Activated naive CD4-positive, alpha-beta T cell treated with anti-CD3 and anti-CD28 coated beads, Interleukin-2, amount 10 ng/mL, durations not matched to agents 7 days and 5 days (primary cell): ENCODE results near the gene CPA3.

Source experiments
- CTCF ChIA-PET: fragments of 350-600 bp; sonication (Branson Sonifier 250); formaldehyde crosslinking; loops from one replicate; lab custom pipeline; 2021; ENCODE audit warnings: antibody characterized with exemption; lab: Charles Lee
- DNase-seq: peaks from one replicate; pipeline ENCODE4 v3.0.0-alpha.2; 2020
- H3K27ac Mint-ChIP-seq: one replicate; pipeline ENCODE4 v1.8.0; 2021; ENCODE audit warnings: mild to moderate bottlenecking, moderate library complexity, mixed read lengths
- H3K27me3 Mint-ChIP-seq: one replicate; pipeline ENCODE4 v1.8.0; 2021; ENCODE audit warnings: mild to moderate bottlenecking, mixed read lengths
- H3K36me3 Mint-ChIP-seq: one replicate; pipeline ENCODE4 v1.8.0; 2021; ENCODE audit warnings: mixed read lengths
- H3K4me1 Mint-ChIP-seq: one replicate; pipeline ENCODE4 v1.8.0; 2021; ENCODE audit warnings: mixed read lengths
- H3K4me3 Mint-ChIP-seq: one replicate; pipeline ENCODE4 v1.8.0; 2021; ENCODE audit warnings: mild to moderate bottlenecking, moderate library complexity, mixed read lengths
- H3K9me3 Mint-ChIP-seq: one replicate; pipeline ENCODE4 v1.8.0; 2021; ENCODE audit warnings: mixed read lengths

The CPA3 gene

GRCh38 chr3:148865049-148865448 lies at the start of gene CPA3:
TSS of gene CPA3 (plus strand) at chr3:148865296. CDS start at chr3:148865308, 12 bp downstream.
- no peaks in the 10 kb centered on the region for H3K36me3 Mint-ChIP-seq
- CTCF ChIA-PET, result no interaction called here
- H3K4me3 Mint-ChIP-seq, result no peak within 1 kb of the TSS
- H3K27me3 Mint-ChIP-seq, result peaks cover 23% of the 10 kb centered on the region
- H3K4me1 Mint-ChIP-seq, result no peaks in the 10 kb centered on the region
- DNase-seq, result no peak
- H3K9me3 Mint-ChIP-seq, result no peaks in the 10 kb centered on the region
- H3K27ac Mint-ChIP-seq, result no peak within 1 kb of the TSS

DNA sequence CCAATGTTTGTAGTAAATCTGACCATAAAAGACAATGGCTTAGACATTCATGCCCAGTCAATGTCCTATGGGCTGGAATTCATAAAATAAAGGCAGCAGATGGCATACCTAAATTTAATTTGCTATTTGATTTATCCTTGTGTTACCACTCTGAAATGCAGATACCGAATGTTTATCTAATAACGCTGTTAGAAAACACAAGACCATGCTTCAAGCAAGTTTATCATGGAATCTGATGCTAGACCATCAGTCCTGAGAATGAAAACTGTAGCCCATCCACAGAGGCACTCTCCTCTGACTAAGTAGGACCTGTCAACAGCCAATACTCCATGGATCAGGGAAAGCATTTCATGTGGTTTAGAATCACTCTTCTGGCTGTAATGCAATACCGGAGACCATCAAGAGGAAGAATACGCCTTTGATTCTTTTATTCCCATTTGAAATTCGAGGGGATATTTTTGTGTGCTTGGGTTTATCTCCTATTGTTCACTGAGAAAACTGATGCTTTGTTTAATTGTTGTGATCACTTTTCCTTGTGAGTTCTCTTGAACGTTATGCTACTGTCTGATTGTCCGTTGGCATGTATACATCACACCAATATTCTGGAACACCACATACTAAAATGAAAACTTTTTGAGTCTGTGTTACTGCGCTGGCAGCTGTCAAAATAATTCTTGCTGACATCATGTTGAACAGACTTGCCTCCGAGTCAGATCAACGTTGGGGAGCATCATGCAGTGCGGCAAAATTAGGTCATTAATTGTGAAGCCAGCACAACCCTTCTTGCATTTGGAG lies 49.6 kb upstream of the CPA3 start:
- DNase-seq, result no peak
- Mint-ChIP-seq H3K27ac (no peak overlapping the region), H3K4me3 (no peak overlapping the region), H3K36me3 (no peaks in the 10 kb centered on the region), H3K9me3 (no peaks in the 10 kb centered on the region), H3K4me1 (no peaks in the 10 kb centered on the region), H3K27me3 (no peaks in the 10 kb centered on the region)
- CTCF ChIA-PET, result no interaction called here

DNA sequence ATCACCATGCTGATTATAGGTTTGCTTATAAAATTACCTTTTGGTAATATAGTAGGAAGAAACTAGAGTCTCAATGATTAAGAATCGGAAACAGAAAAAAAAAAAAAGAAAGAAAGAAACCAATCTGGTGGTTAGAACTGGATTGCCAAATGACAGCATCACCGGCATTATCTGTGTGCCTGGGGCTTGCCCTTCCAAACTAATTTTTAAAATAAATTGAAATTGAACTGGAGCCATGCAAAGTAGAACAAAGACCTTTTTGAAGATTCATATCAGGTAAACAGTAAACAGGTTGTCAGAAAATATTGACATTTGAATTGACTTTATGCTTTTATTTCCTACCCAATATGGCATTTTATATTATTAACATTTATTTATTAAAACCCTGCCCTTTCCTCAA lies 48.7 kb upstream of the CPA3 start:
- CTCF ChIA-PET, result no interaction called here
- H3K9me3 Mint-ChIP-seq, result no peaks in the 10 kb centered on the region
- no peak overlapping the region for H3K27ac Mint-ChIP-seq
- H3K4me1 Mint-ChIP-seq, result no peaks in the 10 kb centered on the region
- no peak overlapping the region for H3K4me3 Mint-ChIP-seq
- no peak for DNase-seq
- H3K36me3 Mint-ChIP-seq, result no peaks in the 10 kb centered on the region
- H3K27me3 Mint-ChIP-seq, result no peaks in the 10 kb centered on the region

GRCh38 chr3:148816981-148817525 lies 48.0 kb upstream of the CPA3 start:
- no peak for DNase-seq
- Mint-ChIP-seq H3K9me3 (no peaks in the 10 kb centered on the region), H3K4me1 (no peaks in the 10 kb centered on the region), H3K4me3 (no peak overlapping the region), H3K36me3 (no peaks in the 10 kb centered on the region), H3K27ac (no peak overlapping the region), H3K27me3 (no peaks in the 10 kb centered on the region)
- CTCF ChIA-PET, result no interaction called here

GRCh38 chr3:148820361-148821245 lies 44.5 kb upstream of the CPA3 start:
- peaks cover 4% of the 10 kb centered on the region for H3K27me3 Mint-ChIP-seq
- no peaks in the 10 kb centered on the region for H3K9me3 Mint-ChIP-seq
- no peaks in the 10 kb centered on the region for H3K36me3 Mint-ChIP-seq
- H3K27ac Mint-ChIP-seq, result no peak overlapping the region
- CTCF ChIA-PET, result no interaction called here
- H3K4me1 Mint-ChIP-seq, result no peaks in the 10 kb centered on the region
- H3K4me3 Mint-ChIP-seq, result no peak overlapping the region
- DNase-seq, result no peak

DNA sequence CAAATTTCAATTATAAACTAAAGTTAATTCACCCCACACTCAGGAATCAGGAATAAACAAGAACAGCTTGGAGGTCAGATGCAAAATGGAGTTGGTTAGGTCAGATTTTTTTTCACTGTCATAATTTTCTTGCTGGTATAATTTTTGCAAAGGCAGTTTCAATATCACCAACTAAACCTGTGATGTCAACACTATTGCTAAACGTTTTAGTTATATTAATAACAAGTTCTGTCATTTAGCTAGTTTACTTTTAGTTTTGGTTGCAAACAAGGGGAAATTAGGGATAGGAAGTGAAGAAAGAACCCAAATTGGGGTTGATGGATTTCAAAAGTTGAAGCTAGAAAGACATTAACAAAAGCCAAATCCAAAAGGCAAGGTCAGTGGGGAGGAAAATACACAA lies 42.1 kb upstream of the CPA3 start:
- no peak overlapping the region for H3K4me3 Mint-ChIP-seq
- CTCF ChIA-PET, result no interaction called here
- no peak overlapping the region for H3K27ac Mint-ChIP-seq
- H3K4me1 Mint-ChIP-seq, result no peaks in the 10 kb centered on the region
- H3K9me3 Mint-ChIP-seq, result no peaks in the 10 kb centered on the region
- H3K36me3 Mint-ChIP-seq, result no peaks in the 10 kb centered on the region
- no peak for DNase-seq
- peaks cover 4% of the 10 kb centered on the region for H3K27me3 Mint-ChIP-seq

GRCh38 chr3:148825476-148825875 lies 39.6 kb upstream of the CPA3 start:
- H3K9me3 Mint-ChIP-seq, result no peaks in the 10 kb centered on the region
- no peak overlapping the region for H3K27ac Mint-ChIP-seq
- H3K4me1 Mint-ChIP-seq, result no peaks in the 10 kb centered on the region
- H3K27me3 Mint-ChIP-seq, result peaks cover 4% of the 10 kb centered on the region
- no peaks in the 10 kb centered on the region for H3K36me3 Mint-ChIP-seq
- no peak overlapping the region for H3K4me3 Mint-ChIP-seq
- no peak for DNase-seq
- CTCF ChIA-PET, result no interaction called here

DNA sequence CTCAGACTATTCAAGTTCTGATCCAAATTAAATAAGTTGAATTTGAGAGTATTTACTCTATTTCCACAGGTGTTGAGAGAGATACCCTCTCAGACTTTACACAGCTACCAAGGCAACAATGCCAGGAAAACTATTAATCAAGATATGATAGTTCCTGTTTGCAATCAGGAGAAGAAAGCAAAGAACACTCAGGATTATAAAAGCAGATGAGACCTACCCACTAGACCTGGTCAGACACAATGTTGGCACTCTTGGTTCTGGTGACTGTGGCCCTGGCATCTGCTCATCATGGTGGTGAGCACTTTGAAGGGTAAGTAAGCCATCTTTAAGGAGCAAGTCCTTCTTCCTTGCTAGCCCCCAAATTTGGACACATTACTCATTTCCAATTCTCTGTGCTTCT lies 37.5 kb upstream of the CPA3 start, which contains the start of gene CPB1:
Gene CPB1, plus strand, starts transcription at position 227 of the 400 bp plus-strand sequence. Its CDS starts 13 bp downstream, at position 240.
- H3K27me3 Mint-ChIP-seq, result peaks cover 4% of the 10 kb centered on the region
- no peaks in the 10 kb centered on the region for H3K36me3 Mint-ChIP-seq
- no peak for DNase-seq
- CTCF ChIA-PET, result no interaction called here
- no peak within 1 kb of the TSS for H3K4me3 Mint-ChIP-seq
- no peaks in the 10 kb centered on the region for H3K4me1 Mint-ChIP-seq
- H3K27ac Mint-ChIP-seq, result no peak within 1 kb of the TSS
- no peaks in the 10 kb centered on the region for H3K9me3 Mint-ChIP-seq

DNA sequence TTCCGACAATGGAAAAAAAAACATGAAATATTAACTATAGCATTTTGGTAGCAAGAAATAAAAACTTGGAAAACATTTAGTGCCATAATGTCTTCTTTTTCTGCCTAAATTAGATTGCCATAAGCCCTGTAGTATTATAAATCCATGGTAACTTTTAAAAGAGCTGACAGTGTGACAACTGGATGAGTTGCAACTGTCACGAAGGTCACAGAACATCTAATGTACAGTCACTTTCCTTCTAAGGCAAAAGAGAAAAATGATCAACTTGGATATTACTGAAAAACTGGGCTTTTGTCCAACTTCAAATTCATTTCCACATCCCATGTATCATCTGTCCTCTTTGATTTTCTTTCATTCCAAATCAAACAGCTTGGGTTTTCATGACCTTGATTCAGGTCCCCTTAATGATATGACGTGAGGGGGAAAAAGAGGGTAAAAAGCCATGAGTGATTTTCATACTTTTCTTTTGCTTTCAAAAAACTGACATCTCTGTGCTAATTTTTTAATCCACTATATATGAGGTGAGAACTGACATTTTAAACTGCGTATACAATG lies 36.9 kb upstream of the CPA3 start:
- CTCF ChIA-PET, result no interaction called here
- H3K4me3 Mint-ChIP-seq, result no peak overlapping the region

DNA sequence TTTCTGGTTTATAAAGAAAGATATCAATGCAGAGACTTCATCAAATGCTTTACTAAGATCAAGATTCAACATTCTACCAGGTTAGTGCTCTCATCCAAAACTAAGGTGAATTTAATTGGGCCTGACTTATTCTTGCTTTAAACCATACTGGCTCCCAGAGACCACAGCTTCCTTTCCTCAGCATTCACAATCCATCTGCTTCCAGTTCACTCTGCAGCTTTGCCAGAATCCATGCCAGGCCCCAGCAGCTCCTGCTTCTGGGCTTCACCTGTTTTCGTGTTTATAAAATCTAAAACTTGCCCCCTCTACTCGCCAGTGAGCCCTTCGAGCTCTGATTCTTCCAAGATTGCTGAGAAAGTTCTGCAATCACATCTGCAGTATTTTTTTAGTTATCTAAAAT lies 35.2 kb upstream of the CPA3 start:
- H3K4me1 Mint-ChIP-seq, result no peaks in the 10 kb centered on the region
- H3K4me3 Mint-ChIP-seq, result no peak overlapping the region
- peaks cover under 1% of the 10 kb centered on the region for H3K27me3 Mint-ChIP-seq
- CTCF ChIA-PET, result no interaction called here
- no peaks in the 10 kb centered on the region for H3K36me3 Mint-ChIP-seq
- no peaks in the 10 kb centered on the region for H3K9me3 Mint-ChIP-seq
- H3K27ac Mint-ChIP-seq, result no peak overlapping the region
- DNase-seq, result no peak

More for the DNA sequence above, 36.9 kb upstream of the CPA3 start:
- no peaks in the 10 kb centered on the region for H3K4me1 Mint-ChIP-seq
- H3K36me3 Mint-ChIP-seq, result no peaks in the 10 kb centered on the region
- peaks cover 4% of the 10 kb centered on the region for H3K27me3 Mint-ChIP-seq
- H3K9me3 Mint-ChIP-seq, result no peaks in the 10 kb centered on the region
- no peak overlapping the region for H3K27ac Mint-ChIP-seq
- DNase-seq, result no peak

DNA sequence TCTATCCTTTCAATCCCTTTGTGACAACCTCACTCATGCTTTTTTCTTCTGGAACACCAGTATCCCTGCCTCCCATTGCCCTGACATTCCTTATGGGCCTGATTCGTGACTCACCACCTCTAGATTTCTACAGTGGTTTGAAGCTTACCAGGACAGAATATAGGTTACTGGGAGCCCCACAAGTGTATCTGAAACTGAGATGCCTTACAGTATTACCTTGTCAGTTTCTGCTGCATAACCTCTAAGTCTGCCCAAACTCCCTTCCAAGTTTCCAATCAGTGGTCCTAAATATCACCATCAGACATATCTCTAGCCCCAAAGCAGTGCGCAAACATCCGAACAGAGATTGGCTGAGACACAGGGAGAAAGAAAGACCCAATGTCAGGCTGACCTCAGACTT lies 31.9 kb upstream of the CPA3 start:
- no peak overlapping the region for H3K4me3 Mint-ChIP-seq
- H3K27ac Mint-ChIP-seq, result no peak overlapping the region
- H3K4me1 Mint-ChIP-seq, result no peaks in the 10 kb centered on the region
- no peaks in the 10 kb centered on the region for H3K27me3 Mint-ChIP-seq
- no peaks in the 10 kb centered on the region for H3K36me3 Mint-ChIP-seq
- no peak for DNase-seq
- CTCF ChIA-PET, result interaction anchor here (0.6 kb wide), 1 partner anchor 499 kb away, joined by 3 read pairs; no protein-coding TSS in a partner anchor
- H3K9me3 Mint-ChIP-seq, result no peaks in the 10 kb centered on the region

DNA sequence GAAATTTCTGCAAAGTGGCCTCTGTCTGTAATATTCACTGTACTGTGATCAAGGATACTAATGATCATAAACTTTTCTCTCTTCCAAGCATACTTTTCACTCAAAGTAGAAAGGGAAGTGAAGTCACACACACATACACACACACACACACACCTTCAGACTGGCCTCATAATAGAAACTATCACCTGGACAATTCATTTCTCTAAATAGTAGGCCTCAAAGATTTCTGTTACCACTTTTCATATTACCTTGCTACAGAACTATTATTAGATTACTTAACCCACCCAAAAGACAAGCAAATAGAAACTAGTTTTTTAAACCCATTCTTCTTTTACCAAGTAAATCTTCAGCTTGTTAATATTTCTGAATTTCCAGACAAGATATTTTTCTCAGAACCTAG lies 25.3 kb upstream of the CPA3 start:
- Mint-ChIP-seq H3K27ac (no peak overlapping the region), H3K9me3 (no peaks in the 10 kb centered on the region), H3K4me1 (no peaks in the 10 kb centered on the region), H3K27me3 (no peaks in the 10 kb centered on the region), H3K36me3 (no peaks in the 10 kb centered on the region), H3K4me3 (no peak overlapping the region)
- DNase-seq, result no peak
- CTCF ChIA-PET, result no interaction called here

GRCh38 chr3:148840451-148840850 lies 24.6 kb upstream of the CPA3 start:
- Mint-ChIP-seq H3K9me3 (no peaks in the 10 kb centered on the region), H3K36me3 (no peaks in the 10 kb centered on the region), H3K27ac (no peak overlapping the region), H3K4me1 (no peaks in the 10 kb centered on the region), H3K27me3 (no peaks in the 10 kb centered on the region), H3K4me3 (no peak overlapping the region)
- DNase-seq, result no peak
- CTCF ChIA-PET, result no interaction called here

DNA sequence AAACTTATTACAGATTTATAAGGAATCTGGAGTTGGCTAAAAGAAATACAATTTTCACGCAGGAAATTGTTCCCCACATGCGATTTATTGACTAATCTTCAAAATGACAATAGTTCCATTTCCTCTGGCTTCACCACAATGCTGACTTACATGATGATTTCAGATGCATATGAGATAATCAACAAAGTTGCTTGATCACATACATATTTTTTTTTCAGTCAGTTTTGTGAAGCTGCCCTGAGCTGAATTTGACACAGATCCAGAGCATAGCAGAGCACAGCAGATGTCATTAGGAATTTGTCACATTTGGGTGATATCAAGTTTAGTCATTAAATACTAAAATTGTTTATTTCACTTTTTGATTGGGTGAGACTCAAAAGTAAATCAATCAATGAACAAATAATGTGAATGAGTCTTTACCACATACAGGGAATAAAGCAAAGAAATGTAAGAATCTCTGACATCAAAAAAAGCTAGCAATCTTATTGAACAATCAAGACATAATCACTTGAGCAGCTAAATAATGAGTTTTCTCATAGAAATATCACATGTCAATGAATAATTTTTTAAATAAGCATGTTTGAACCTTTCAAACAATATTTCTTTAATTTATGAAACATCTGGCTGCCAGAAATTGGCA lies 19.2 kb upstream of the CPA3 start:
- H3K36me3 Mint-ChIP-seq, result no peaks in the 10 kb centered on the region
- no peak overlapping the region for H3K4me3 Mint-ChIP-seq
- no peak overlapping the region for H3K27ac Mint-ChIP-seq
- CTCF ChIA-PET, result interaction anchor here (1.6 kb wide), 1 partner anchor 14 kb away, joined by 6 read pairs; no protein-coding TSS in a partner anchor
- no peaks in the 10 kb centered on the region for H3K9me3 Mint-ChIP-seq
- DNase-seq, result no peak
- no peaks in the 10 kb centered on the region for H3K4me1 Mint-ChIP-seq
- no peaks in the 10 kb centered on the region for H3K27me3 Mint-ChIP-seq
